GM12874 (cell line): ENCODE measurements around the gene RANBP10.

Experiments
- CTCF ChIP-seq: IDR thresholded peaks from 2 replicates; pipeline ENCODE4 v1.5.1; 2011; ENCODE audit warnings: low read depth, mild to moderate bottlenecking, control low read depth, low read length, moderate library complexity; ENCODE audit not compliant: insufficient read depth

The RANBP10 gene

GRCh38 chr16:67718668-67719047 lies 87.7 kb downstream of the RANBP10 start:
- no peak for TF ChIP-seq CTCF

- TF ChIP-seq CTCF: no peak
Observed at GRCh38 chr16:67716097-67716496, 90.3 kb downstream of the RANBP10 start.

- no peak for TF ChIP-seq CTCF
Observed at GRCh38 chr16:67714522-67714921, 91.8 kb downstream of the RANBP10 start.

- TF ChIP-seq CTCF: no peak
Observed at GRCh38 chr16:67713647-67714273, 92.6 kb downstream of the RANBP10 start.

GRCh38 chr16:67710607-67711006 lies 95.8 kb downstream of the RANBP10 start:
- no peak for TF ChIP-seq CTCF

- no peak for TF ChIP-seq CTCF
Observed at GRCh38 chr16:67709050-67709449, 97.3 kb downstream of the RANBP10 start.

- TF ChIP-seq CTCF: no peak
Observed at GRCh38 chr16:67708368-67708771, 98.0 kb downstream of the RANBP10 start.
